ENCODE results near the gene LDLRAD1.
A peak's percentile ranks its signal among the peaks of the same experiment; 100 is the strongest.
"Not testable (repeated sequence)": the region's sequence is repeated elsewhere in the genome, so short reads cannot be mapped to it uniquely, and the experiment has no call there.

The LDLRAD1 gene

DNA sequence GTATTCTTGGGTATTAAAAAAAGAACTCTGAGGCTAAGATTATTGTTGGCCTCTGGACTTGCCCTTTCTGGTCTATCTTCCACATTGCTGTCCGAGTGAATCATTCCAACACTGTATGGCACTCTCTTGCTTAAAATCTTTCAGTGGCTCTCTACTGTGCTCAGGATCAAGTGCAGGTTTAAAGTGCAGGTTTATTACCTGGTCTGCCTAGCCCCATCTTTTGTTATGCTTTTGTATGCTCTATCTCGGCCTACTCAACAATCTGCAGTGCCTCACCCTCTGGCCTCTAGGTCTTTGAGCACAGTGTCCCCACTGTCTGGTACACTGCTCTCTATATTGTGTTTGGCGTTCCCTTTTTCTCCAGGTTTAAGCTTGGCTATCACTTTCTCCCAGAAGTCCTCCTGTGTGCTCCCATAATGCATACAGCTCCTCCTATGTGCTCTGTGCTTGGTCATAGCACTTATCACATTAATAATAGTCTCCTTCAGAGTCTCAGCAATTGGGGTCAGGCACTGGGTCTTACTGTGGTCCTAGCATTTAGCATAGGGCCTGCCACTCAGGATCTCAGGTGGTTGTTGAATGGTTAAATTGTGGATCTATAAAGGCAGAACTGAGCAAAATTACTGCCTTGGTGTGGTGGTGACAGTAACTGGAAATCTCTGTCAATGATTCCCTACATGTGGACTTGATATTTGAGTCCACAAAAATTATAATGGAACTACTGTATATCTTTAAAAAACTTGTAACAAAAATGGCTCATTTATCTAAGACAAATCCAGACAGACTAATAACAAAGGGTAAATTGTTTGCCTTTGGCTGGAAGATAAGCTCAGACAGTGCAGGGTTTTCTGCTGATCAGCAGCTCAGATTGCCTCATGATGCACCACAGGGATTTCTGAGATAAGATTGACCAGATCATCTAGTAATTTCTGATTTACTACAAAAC is 10.6 kb upstream of the LDLRAD1 start:
- no peak for DNase-seq
- Mint-ChIP-seq H3K4me3 (no peak overlapping the region), H3K27me3 (no peaks in the 10 kb centered on the region), H3K27ac (peak overlapping the region; percentile 27), H3K4me1 (peaks cover 2 to 8% of the 10 kb centered on the region in 2 donors), H3K9me3 (no peaks in the 10 kb centered on the region), H3K36me3 (peaks cover 8 to 26% of the 10 kb centered on the region in 2 donors)
- no peak for ATAC-seq (replicated peaks)

DNA sequence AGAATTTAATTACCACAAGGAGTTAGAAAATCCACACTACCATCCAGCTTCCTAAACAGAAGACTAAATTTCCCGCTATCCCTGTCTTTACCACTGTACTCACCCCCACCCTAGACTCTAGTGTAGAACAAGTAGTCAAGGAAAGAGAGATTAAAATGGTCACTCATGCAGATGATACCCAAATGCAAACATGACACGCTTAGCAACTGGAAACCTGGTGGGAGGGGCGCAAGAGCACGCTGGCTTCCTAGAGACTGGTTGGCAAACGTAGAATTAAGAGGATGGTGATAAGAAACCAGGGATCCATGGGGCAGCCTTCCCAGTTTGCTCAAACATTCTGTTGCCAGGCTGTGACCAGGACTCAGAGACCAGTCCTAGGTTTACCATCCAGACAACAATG is 9.9 kb upstream of the LDLRAD1 start:
- H3K27me3 Mint-ChIP-seq = no peaks in the 10 kb centered on the region
- DNase-seq = no peak
- H3K9me3 Mint-ChIP-seq = no peaks in the 10 kb centered on the region
- no peak overlapping the region for H3K27ac Mint-ChIP-seq
- H3K4me3 Mint-ChIP-seq = no peak overlapping the region
- ATAC-seq (replicated peaks) = no peak
- peaks cover 8 to 22% of the 10 kb centered on the region in 2 donors for H3K36me3 Mint-ChIP-seq
- peaks cover 2 to 8% of the 10 kb centered on the region in 2 donors for H3K4me1 Mint-ChIP-seq

DNA sequence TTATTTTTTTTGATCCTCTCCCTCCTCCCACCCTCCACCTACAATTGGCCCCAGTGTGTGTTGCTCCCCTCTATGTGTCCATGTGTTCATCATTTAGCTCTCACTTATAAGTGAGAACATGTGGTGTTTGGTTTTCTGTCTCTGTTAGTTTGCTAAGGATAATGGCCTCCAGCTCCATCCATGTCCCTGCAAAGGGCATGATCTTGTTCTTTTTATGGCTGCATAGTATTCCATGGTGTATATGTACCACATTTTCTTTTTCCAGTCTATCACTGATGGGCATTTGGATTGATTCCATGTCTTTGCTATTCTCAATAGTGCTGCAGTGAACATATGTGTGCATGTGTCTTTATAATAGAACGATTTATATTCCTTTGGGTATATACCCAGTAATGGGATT is 6.8 kb upstream of the LDLRAD1 start:
- not testable (repeated sequence) for DNase-seq; H3K9me3 Mint-ChIP-seq; H3K4me1 Mint-ChIP-seq; H3K27me3 Mint-ChIP-seq; H3K4me3 Mint-ChIP-seq; H3K27ac Mint-ChIP-seq; H3K36me3 Mint-ChIP-seq; ATAC-seq (replicated peaks)

DNA sequence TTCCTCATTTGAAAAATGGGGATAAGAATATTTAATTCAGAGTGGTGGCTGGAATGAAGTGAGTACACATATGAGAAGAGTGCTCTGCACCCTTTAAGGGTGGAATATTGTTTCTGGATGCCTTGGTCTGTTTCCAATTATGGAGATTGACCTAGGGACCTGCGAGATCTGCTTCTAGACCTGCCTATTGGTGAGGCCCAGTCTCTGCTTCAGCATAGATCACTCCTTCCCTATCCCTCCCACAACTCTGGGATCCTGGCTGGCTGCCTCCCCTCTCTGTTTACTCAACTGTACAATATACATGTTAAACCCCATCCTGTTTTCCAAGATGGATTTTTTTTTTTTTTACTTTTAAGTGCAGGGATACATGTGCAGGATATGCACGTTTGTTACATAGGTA is 6.4 kb upstream of the LDLRAD1 start:
- Mint-ChIP-seq H3K27ac (no peak overlapping the region), H3K4me1 (no peaks in the 10 kb centered on the region), H3K36me3 (peaks cover 5% of the 10 kb centered on the region in 2 donors), H3K27me3 (no peaks in the 10 kb centered on the region), H3K9me3 (no peaks in the 10 kb centered on the region), H3K4me3 (no peak overlapping the region)
- DNase-seq (no peak), ATAC-seq (replicated peaks) (no peak)

DNA sequence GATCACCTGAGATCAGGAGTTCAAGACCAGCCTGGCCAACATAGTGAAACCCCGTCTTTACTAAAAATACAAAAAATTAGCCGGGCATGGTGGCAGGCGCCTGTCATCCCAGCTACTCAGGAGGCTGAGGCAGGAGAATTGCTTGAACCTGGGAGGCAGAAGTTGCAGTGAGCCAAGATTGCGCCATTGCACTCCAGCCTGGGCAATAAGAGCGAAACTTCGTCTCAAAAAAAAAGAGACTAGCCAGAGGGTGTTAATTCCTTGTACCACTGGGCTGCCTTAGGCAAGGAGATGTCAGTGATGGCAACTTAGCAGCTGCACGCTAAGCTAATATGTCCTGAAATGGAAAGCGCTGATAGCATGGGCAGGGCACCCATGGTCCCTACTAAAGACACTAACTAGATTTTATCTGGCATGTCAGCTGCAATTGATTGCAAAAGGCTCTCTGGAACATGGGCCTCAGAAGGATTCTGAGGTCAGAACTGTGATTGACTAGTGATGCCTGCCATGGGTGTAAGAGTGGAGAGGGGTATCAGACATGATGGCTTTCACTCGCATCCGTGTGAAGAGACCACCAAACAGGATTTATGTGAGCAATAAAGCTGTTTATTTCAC is 1.7 kb upstream of the LDLRAD1 start:
- DNase-seq; H3K4me3 Mint-ChIP-seq; H3K27ac Mint-ChIP-seq; H3K27me3 Mint-ChIP-seq; H3K9me3 Mint-ChIP-seq; H3K36me3 Mint-ChIP-seq; ATAC-seq (replicated peaks); H3K4me1 Mint-ChIP-seq: not testable (repeated sequence)

DNA sequence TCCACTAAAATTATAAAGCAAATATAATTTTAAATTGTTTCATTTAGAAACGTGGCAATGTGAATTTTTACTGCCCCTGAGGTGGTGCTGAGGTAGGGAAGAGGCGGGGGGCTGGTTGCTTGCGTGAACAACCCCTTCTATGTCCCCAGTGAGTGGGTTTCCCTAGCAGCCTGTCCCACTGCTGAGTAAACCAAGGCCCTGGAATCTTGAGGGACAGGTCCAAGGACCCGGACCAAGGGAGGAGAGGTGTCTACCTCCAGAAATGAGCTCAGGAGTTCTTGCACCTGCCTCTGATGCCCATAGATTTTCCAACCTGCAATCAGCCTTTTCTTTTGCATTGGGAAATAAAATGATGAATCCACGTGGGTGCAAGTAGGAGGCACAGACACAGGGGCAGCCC is 649 bp upstream of the LDLRAD1 start:
- DNase-seq (no peak), ATAC-seq (replicated peaks) (no peak)
- no peaks in the 10 kb centered on the region for H3K9me3 Mint-ChIP-seq
- no peaks in the 10 kb centered on the region for H3K36me3 Mint-ChIP-seq
- peaks cover 11% of the 10 kb centered on the region in 2 donors for H3K27me3 Mint-ChIP-seq
- no peaks in the 10 kb centered on the region for H3K4me1 Mint-ChIP-seq
- H3K4me3 Mint-ChIP-seq = no peak overlapping the region
- no peak overlapping the region for H3K27ac Mint-ChIP-seq

DNA sequence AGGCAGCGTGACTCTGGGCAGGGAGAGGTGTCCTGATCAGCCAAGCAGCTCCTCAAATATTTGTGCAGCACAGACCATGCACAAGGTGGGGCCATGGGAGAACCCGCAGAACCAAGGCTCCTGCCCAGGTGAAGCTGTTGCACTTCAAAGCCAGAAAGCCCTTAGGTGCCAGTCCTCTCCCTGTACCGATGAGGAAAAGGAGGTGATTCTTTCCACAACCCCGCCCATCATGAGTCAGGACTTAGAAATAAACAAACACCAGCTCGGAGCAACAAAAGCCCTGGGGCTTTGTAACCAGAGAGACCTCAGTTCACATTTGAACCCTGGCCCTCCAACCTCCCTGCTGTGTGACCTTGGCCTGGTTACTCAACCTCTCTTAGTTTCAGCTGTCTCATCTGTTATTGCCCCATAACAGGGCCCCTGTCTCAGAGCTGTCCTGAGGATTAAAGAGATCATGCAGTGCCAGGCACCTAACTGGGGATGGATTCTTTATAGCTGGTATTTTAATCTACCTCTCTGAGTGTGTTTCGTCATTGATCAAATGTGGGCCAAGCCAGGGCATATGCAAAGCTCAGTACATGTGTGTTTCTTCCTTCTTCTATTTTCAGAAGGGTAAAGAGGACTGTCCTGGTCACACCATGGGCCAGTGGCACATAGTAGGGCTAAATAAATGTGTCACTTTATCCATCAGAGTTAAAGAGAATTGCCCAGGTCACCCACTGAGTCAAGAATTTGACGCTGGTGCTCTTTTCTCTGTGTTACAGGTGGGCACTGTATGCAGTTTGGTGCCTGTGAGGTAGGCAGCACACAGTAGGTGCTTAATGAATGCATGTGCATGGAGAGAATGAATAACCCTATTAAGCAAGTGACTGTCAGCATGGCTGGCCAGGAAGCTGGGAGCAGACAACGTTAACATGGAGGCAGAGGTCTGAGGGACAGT is 1.4 kb downstream of the LDLRAD1 start:
- H3K9me3 Mint-ChIP-seq = no peaks in the 10 kb centered on the region
- H3K36me3 Mint-ChIP-seq = no peaks in the 10 kb centered on the region
- ATAC-seq (replicated peaks) = no peak
- H3K27me3 Mint-ChIP-seq = peaks cover 17 to 18% of the 10 kb centered on the region in 2 donors
- no peak for DNase-seq
- H3K27ac Mint-ChIP-seq = no peak overlapping the region
- no peak overlapping the region for H3K4me3 Mint-ChIP-seq
- no peaks in the 10 kb centered on the region for H3K4me1 Mint-ChIP-seq

DNA sequence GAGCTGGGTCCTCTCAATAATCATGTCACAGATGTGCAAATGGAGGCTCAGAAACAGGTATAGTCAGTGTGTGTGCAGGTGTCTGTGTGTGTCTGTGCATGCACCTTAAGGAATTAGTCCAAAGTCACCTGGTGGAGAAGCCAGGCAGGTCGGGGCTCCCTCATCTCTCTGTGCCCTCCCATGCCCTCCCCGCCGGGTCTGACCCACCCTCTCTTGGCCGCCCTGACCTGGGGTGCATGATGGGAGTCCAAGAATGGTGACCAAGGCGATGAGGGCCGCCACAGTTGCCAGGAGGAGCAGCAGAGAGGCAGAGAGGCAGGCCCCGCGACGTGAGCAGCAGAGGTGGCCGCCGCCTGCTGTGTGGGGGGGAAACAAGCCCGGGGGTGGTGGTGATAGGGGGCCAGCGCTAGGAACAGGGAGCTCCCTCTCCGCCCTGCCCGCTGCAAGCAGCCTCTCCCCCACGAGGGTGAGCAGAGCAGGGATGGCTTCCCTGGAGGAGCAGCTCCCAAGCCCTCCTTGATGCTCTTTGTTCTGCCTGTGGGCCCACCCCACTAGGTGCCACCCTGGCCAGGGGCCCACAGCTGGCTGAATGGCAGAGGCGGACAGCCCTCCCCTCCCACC is 3.9 kb downstream of the LDLRAD1 start:
- ATAC-seq (replicated peaks) = no peak
- peaks cover 18 to 34% of the 10 kb centered on the region in 2 donors for H3K27me3 Mint-ChIP-seq
- DNase-seq = no peak
- no peaks in the 10 kb centered on the region for H3K9me3 Mint-ChIP-seq
- H3K36me3 Mint-ChIP-seq = no peaks in the 10 kb centered on the region
- H3K4me3 Mint-ChIP-seq = no peak overlapping the region
- H3K4me1 Mint-ChIP-seq = no peaks in the 10 kb centered on the region
- H3K27ac Mint-ChIP-seq = no peak overlapping the region

DNA sequence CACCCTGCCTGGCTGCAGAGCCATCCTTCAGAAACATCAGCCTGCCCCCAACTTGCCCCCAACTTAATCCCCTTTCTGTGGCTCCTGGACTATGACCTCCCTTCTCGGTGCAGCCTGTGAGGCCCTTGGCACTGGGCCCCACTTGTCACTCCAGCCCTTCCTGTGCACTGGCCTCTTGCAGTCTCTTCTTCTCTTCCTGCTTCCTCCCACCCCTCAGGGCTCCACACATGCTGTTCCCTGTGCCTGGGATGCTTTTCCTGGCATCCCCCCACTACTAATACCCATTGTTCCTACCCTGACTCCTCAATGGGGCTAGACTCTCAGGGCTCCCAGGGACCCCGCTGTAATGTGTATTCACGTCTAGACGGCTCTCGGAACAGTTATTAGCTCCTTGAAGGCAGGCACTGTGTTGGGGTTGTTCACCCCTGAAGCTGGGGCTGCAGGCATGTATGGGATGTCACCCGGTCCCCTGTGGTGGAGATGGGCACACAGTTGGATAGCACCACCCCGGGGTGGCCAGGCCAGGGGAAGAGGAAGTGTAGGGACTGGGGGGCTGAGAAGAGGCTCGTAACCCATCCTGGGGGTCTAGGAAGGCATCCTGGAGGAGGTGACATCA is 4.5 kb downstream of the LDLRAD1 start:
- Mint-ChIP-seq H3K4me3 (no peak overlapping the region), H3K9me3 (no peaks in the 10 kb centered on the region), H3K27me3 (peaks cover 22 to 34% of the 10 kb centered on the region in 2 donors), H3K4me1 (no peaks in the 10 kb centered on the region), H3K36me3 (no peaks in the 10 kb centered on the region), H3K27ac (no peak overlapping the region)
- no peak for DNase-seq
- ATAC-seq (replicated peaks) = no peak

DNA sequence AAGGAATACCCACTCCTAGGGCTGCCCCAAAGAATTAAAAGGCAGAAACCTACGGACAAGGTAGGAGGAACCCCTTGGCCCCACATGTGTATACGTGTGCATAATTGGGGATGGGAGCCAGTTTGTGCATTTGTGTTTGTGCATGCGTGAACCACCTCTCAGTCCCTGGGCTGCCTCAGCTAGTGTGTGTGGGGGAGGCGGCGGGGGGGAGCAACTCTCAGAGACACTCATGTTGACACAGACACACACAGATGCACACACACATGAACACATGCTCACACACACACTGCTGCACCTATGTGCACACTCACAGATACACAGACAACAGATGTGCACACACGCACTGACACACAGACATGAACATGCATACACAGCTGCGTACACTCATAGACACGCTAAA is 5.1 kb downstream of the LDLRAD1 start:
- no peaks in the 10 kb centered on the region for H3K9me3 Mint-ChIP-seq
- DNase-seq (no peak), ATAC-seq (replicated peaks) (no peak)
- peaks cover 26 to 33% of the 10 kb centered on the region in 2 donors for H3K27me3 Mint-ChIP-seq
- H3K4me3 Mint-ChIP-seq = no peak overlapping the region
- H3K36me3 Mint-ChIP-seq = no peaks in the 10 kb centered on the region
- no peak overlapping the region for H3K27ac Mint-ChIP-seq
- no peaks in the 10 kb centered on the region for H3K4me1 Mint-ChIP-seq

DNA sequence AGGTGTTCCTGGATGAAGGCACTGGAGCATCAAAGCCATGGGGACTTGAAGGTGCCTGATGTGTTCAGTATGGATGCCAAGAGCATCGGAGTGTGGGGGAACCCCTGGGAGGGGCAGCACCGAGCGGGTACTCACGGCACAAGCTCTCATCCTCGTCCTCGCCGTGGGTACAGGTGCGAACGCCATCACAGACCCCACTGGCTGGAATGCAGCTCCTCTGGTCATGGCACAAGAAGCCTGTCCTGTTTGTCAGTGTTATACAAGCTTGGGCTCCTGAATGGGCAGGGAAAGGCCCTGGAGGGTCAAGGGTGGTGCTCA is 6.0 kb downstream of the LDLRAD1 start:
- no peaks in the 10 kb centered on the region for H3K4me1 Mint-ChIP-seq
- H3K27me3 Mint-ChIP-seq = peaks cover 23 to 29% of the 10 kb centered on the region in 2 donors
- no peak overlapping the region for H3K27ac Mint-ChIP-seq
- no peak overlapping the region for H3K4me3 Mint-ChIP-seq
- H3K9me3 Mint-ChIP-seq = no peaks in the 10 kb centered on the region
- no peak for ATAC-seq (replicated peaks)
- no peaks in the 10 kb centered on the region for H3K36me3 Mint-ChIP-seq
- DNase-seq = no peak

DNA sequence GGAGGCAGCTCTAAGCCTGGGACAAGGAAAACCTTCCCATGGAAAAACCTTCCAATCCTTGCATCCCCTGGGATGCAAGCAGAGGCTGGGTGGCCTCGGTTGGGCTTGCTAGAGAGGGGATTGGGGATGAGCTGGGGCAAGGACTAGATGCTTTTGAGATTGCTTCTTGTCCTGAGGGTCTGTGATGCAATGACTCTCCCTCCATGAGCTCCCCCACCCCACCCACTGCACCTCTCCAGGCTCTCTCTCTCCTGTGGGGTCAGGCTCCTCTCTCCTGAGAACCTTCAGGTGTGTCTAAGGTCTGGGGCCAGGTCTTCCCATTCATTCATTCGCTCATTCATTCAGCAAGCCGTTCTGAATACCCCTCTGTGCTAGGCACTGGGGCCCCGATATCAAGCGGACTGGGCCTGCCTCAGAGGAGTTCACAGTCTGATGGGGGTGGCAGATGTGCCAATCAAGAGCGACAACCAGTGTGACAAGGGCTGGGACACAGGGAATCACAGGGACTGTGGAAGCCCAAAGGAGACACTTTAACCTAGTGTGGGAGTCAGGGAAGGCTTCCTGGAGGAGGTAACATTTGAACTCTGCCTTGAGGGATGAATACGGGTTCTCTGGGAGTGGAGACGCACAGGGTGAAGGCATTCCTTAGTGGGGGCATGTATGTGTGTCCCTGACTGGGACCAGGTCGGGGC is 6.5 kb downstream of the LDLRAD1 start:
- H3K4me1 Mint-ChIP-seq = no peaks in the 10 kb centered on the region
- peaks cover 18 to 29% of the 10 kb centered on the region in 2 donors for H3K27me3 Mint-ChIP-seq
- DNase-seq = no peak
- no peaks in the 10 kb centered on the region for H3K36me3 Mint-ChIP-seq
- ATAC-seq (replicated peaks) = no peak
- H3K9me3 Mint-ChIP-seq = no peaks in the 10 kb centered on the region
- no peak overlapping the region for H3K4me3 Mint-ChIP-seq
- no peak overlapping the region for H3K27ac Mint-ChIP-seq

DNA sequence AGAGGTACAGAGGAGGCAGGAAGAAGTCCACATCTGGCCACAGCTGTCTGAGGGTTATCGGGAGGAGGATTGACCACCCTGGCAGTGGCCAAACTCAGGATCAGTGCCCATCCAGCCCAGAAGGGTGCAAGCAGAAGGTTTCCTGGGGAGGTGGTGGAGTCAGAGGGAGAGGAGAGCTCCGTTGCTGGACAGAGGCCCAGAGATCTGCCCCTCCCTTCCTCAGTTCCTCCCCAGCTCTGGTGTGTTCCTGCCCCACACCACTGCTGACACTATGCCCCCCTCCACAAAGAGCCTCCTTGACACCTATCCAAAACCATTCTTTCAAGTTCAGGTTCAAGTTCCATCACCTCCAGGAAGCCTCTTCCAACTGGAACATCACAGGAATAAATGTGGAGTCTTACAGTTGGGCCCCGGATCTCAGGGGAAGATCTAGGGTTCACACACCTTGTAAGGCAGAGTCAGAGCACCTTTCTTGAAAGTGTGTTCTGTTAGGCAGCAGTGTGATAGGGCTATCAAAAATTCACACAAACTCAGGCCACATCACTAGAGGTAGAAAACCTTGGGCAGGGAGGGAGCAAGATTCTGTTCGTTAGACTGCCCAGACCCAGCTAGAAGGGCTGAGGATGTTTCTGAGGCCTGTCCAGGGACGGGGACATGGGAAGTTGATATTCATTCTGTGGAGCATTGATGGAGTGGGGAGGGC is 7.4 kb downstream of the LDLRAD1 start:
- DNase-seq (no peak), ATAC-seq (replicated peaks) (no peak)
- Mint-ChIP-seq H3K9me3 (no peaks in the 10 kb centered on the region), H3K4me3 (no peak overlapping the region), H3K4me1 (no peaks in the 10 kb centered on the region), H3K36me3 (no peaks in the 10 kb centered on the region), H3K27ac (no peak overlapping the region), H3K27me3 (peaks cover 18 to 30% of the 10 kb centered on the region in 2 donors)
